HG03571 (cell line): ENCODE measurements around the gene TMED1.
"Not testable (repeated sequence)": the region's sequence is repeated elsewhere in the genome, so short reads cannot be mapped to it uniquely, and the experiment has no call there.

Experiments used
- ATAC-seq: cut with Tn5 transposase; IDR thresholded peaks from one replicate; pipeline ENCODE4 v1.9.1; 2021; ENCODE audit not compliant: unreplicated experiment

TMED1 gene

GRCh38 chr19:10835754-10836478 is at the start of gene TMED1:
TSS of gene TMED1 (minus strand) at chr19:10836212. CDS start at chr19:10836191, 21 bp downstream.
- ATAC-seq: peak; percentile 68

- no peak for ATAC-seq
Observed at GRCh38 chr19:10885201-10886169, 49.5 kb upstream of the TMED1 start.

GRCh38 chr19:10884274-10884673 is 48.3 kb upstream of the TMED1 start:
- ATAC-seq: no peak

GRCh38 chr19:10882108-10882457 is 46.1 kb upstream of the TMED1 start:
- ATAC-seq: no peak

GRCh38 chr19:10881403-10882107 is 45.5 kb upstream of the TMED1 start:
- no peak for ATAC-seq

GRCh38 chr19:10878253-10878652 is 42.2 kb upstream of the TMED1 start:
- ATAC-seq: no peak

GRCh38 chr19:10877608-10878007 is 41.6 kb upstream of the TMED1 start:
- ATAC-seq: not testable (repeated sequence)

- peak; percentile 50 for ATAC-seq
Observed at GRCh38 chr19:10876459-10877240, 40.6 kb upstream of the TMED1 start.

GRCh38 chr19:10874024-10874423 is 38.0 kb upstream of the TMED1 start:
- no peak for ATAC-seq

GRCh38 chr19:10872546-10873107 is 36.6 kb upstream of the TMED1 start:
- ATAC-seq: no peak

GRCh38 chr19:10871711-10872545 is 35.9 kb upstream of the TMED1 start:
- ATAC-seq: no peak

GRCh38 chr19:10870955-10871603 is 35.1 kb upstream of the TMED1 start, which contains the start of gene CARM1:
TSS of gene CARM1 (plus strand) at chr19:10871553. CDS start at chr19:10871703, 150 bp downstream.
- peak; percentile 63 for ATAC-seq

- ATAC-seq: no peak
Observed at GRCh38 chr19:10870501-10870954, 34.5 kb upstream of the TMED1 start.

GRCh38 chr19:10869872-10870311 is 33.9 kb upstream of the TMED1 start:
- ATAC-seq: not testable (repeated sequence)

- no peak for ATAC-seq
Observed at GRCh38 chr19:10868872-10869547, 33.0 kb upstream of the TMED1 start.

GRCh38 chr19:10866495-10866894 is 30.5 kb upstream of the TMED1 start:
- ATAC-seq: no peak

- peak; percentile 42 for ATAC-seq
Observed at GRCh38 chr19:10864538-10864899, 28.5 kb upstream of the TMED1 start.

GRCh38 chr19:10863107-10863717 is 27.2 kb upstream of the TMED1 start:
- no peak for ATAC-seq
